ENCODE measurements around the gene KIAA0513. TPM values are rescaled to one million over a fixed set of nuclear protein-coding genes. Genes with fewer than 3 reads are reported as not detected.

Gene KIAA0513
- total and polyA plus RNA-seq, 2 of the 13 experiments (the other 11 are each of a cell fraction or from before 2014, with no cell fraction given) = 1.8 TPM

DNA sequence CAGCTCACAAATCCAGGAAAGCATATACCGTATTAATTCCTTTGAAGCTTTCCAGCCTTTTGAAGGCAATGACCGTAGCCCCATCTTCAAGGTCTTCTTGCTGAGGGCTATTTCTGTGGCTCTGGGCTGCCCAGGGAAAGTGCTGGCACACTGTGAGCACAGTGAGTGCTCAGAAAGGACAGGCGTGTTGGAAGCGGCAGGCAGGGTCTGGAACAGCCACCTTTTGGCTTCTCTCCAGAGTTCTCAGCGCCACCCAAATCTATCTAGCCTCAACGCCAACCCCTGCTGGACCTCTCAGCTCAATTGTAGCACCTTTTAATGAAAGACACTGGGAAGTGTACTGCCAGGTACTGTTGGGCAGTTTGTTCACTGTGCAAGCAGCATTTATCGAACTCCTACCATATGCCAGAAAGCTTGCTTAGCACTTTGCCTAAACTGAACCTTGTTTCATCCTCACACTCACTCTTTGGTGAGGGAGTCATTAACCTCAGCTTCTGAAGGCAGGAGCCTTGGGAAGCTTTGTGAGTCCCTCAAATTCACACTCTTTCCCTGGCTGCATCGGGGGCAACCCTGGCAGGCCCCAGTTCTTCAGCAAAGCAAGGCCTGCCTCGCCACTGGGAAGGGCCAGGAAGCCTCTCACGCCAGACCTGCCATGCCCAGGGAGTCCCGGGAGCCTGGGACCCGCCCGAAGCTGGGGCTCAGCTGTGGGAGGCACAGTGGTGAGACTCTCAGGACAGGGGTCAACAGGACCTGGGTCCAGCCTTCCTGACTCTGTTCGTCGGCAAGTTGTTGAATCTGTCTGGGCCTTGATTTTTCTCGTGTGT lies 98.2 kb downstream of the KIAA0513 start (continued):
- TF ChIP-seq, protein P1, sequence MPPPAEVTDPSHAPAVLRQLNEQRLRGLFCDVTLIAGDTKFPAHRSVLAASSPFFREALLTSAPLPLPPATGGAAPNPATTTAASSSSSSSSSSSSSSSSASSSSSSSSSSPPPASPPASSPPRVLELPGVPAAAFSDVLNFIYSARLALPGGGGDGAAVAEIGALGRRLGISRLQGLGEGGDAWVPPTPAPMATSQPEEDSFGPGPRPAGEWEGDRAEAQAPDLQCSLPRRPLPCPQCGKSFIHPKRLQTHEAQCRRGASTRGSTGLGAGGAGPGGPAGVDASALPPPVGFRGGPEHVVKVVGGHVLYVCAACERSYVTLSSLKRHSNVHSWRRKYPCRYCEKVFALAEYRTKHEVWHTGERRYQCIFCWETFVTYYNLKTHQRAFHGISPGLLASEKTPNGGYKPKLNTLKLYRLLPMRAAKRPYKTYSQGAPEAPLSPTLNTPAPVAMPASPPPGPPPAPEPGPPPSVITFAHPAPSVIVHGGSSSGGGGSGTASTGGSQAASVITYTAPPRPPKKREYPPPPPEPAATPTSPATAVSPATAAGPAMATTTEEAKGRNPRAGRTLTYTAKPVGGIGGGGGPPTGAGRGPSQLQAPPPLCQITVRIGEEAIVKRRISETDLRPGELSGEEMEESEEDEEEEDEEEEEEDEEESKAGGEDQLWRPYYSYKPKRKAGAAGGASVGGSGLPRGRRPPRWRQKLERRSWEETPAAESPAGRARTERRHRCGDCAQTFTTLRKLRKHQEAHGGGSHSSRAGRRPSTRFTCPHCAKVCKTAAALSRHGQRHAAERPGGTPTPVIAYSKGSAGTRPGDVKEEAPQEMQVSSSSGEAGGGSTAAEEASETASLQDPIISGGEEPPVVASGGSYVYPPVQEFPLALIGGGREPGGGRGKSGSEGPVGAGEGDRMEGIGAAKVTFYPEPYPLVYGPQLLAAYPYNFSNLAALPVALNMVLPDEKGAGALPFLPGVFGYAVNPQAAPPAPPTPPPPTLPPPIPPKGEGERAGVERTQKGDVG (CRISPR knock-in tag; IDR thresholded peaks at IDR 0.05; ENCODE audit: borderline replicate concordance) = no peak
- TF ChIP-seq TBP (CRISPR knock-in tag; IDR thresholded peaks at IDR 0.05) = no peak
- TF ChIP-seq GLI4 (CRISPR knock-in tag; IDR thresholded peaks at IDR 0.05; ENCODE audit: borderline replicate concordance) = no peak
- TF ChIP-seq BRD4 (CRISPR knock-in tag; IDR thresholded peaks at IDR 0.05) = no peak
- no peak for TF ChIP-seq IKZF4 (CRISPR knock-in tag; IDR thresholded peaks at IDR 0.05; ENCODE audit: borderline replicate concordance, low read depth, not compliant biosample characterization)
- no peak for TF ChIP-seq ZNF331 (CRISPR knock-in tag; IDR thresholded peaks at IDR 0.05)
- TF ChIP-seq ZNF143 (CRISPR knock-in tag; IDR thresholded peaks at IDR 0.05) = no peak
- no peak for TF ChIP-seq ARNT2 (CRISPR knock-in tag; IDR thresholded peaks at IDR 0.05; ENCODE audit: low read depth)
- no peak for TF ChIP-seq KAT8 (CRISPR knock-in tag; IDR thresholded peaks at IDR 0.05)
- no peak for TF ChIP-seq FOXJ3 (CRISPR knock-in tag; IDR thresholded peaks at IDR 0.05; ENCODE audit: borderline replicate concordance)
- TF ChIP-seq ZBTB3 (CRISPR knock-in tag; IDR thresholded peaks at IDR 0.05; ENCODE audit: borderline replicate concordance, low read depth) = no peak
- no peak for TF ChIP-seq JARID2 (CRISPR knock-in tag; IDR thresholded peaks at IDR 0.05; ENCODE audit: insufficient replicate concordance)
- no peak for TF ChIP-seq ASH2L (IDR thresholded peaks at IDR 0.05; ENCODE audit: insufficient read length, low read depth, low read length)
- TF ChIP-seq, protein P2, sequence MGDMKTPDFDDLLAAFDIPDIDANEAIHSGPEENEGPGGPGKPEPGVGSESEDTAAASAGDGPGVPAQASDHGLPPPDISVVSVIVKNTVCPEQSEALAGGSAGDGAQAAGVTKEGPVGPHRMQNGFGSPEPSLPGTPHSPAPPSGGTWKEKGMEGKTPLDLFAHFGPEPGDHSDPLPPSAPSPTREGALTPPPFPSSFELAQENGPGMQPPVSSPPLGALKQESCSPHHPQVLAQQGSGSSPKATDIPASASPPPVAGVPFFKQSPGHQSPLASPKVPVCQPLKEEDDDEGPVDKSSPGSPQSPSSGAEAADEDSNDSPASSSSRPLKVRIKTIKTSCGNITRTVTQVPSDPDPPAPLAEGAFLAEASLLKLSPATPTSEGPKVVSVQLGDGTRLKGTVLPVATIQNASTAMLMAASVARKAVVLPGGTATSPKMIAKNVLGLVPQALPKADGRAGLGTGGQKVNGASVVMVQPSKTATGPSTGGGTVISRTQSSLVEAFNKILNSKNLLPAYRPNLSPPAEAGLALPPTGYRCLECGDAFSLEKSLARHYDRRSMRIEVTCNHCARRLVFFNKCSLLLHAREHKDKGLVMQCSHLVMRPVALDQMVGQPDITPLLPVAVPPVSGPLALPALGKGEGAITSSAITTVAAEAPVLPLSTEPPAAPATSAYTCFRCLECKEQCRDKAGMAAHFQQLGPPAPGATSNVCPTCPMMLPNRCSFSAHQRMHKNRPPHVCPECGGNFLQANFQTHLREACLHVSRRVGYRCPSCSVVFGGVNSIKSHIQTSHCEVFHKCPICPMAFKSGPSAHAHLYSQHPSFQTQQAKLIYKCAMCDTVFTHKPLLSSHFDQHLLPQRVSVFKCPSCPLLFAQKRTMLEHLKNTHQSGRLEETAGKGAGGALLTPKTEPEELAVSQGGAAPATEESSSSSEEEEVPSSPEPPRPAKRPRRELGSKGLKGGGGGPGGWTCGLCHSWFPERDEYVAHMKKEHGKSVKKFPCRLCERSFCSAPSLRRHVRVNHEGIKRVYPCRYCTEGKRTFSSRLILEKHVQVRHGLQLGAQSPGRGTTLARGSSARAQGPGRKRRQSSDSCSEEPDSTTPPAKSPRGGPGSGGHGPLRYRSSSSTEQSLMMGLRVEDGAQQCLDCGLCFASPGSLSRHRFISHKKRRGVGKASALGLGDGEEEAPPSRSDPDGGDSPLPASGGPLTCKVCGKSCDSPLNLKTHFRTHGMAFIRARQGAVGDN (CRISPR knock-in tag; IDR thresholded peaks at IDR 0.05) = peak; percentile 10; the same call in 1 of the 2 replicates
- TF ChIP-seq, protein P3, sequence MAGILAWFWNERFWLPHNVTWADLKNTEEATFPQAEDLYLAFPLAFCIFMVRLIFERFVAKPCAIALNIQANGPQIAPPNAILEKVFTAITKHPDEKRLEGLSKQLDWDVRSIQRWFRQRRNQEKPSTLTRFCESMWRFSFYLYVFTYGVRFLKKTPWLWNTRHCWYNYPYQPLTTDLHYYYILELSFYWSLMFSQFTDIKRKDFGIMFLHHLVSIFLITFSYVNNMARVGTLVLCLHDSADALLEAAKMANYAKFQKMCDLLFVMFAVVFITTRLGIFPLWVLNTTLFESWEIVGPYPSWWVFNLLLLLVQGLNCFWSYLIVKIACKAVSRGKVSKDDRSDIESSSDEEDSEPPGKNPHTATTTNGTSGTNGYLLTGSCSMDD (CRISPR knock-in tag; IDR thresholded peaks at IDR 0.05) = no peak
- TF ChIP-seq GZF1 (CRISPR knock-in tag; IDR thresholded peaks at IDR 0.05) = no peak
- no peak for TF ChIP-seq NFYB (CRISPR knock-in tag; IDR thresholded peaks at IDR 0.05)
- TF ChIP-seq CENPX (CRISPR knock-in tag; IDR thresholded peaks at IDR 0.05) = no peak
- TF ChIP-seq, protein P4, sequence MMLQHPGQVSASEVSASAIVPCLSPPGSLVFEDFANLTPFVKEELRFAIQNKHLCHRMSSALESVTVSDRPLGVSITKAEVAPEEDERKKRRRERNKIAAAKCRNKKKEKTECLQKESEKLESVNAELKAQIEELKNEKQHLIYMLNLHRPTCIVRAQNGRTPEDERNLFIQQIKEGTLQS (CRISPR knock-in tag; IDR thresholded peaks at IDR 0.05) = 0 out of 2 replicates have a peak, but pooled peaks have one; percentile 12

Measured in HepG2 (cell line).